GM12872 (cell line): ENCODE results near the gene XYLT1.

Experiments used
- TF ChIP-seq, protein P1 (sequence below): IDR thresholded peaks from 3 replicates; pipeline ENCODE4 v1.5.1; 2011; ENCODE audit warnings: low read depth, mild to moderate bottlenecking, low read length, moderate library complexity; ENCODE audit not compliant: insufficient read depth

The XYLT1 gene

DNA sequence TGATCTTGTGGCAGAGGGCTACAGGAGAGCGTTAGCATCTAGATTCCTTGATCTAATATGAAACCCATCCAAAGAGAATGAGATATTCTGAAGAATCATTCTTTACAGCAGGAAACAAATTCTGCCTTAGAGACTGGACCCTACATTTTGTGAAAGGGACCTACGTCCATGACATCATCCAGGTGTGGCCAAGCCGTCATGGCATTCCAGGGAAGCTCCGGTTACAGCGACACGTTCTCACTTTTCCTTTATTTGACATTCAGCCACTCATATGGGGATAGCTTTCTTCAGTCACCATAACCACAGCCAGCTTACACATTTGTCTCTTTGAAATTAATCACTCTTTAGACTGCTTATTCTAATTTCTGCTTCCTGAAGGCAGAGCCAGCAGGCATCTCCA is 408.1 kb downstream of the XYLT1 start:
- TF ChIP-seq, protein P1, sequence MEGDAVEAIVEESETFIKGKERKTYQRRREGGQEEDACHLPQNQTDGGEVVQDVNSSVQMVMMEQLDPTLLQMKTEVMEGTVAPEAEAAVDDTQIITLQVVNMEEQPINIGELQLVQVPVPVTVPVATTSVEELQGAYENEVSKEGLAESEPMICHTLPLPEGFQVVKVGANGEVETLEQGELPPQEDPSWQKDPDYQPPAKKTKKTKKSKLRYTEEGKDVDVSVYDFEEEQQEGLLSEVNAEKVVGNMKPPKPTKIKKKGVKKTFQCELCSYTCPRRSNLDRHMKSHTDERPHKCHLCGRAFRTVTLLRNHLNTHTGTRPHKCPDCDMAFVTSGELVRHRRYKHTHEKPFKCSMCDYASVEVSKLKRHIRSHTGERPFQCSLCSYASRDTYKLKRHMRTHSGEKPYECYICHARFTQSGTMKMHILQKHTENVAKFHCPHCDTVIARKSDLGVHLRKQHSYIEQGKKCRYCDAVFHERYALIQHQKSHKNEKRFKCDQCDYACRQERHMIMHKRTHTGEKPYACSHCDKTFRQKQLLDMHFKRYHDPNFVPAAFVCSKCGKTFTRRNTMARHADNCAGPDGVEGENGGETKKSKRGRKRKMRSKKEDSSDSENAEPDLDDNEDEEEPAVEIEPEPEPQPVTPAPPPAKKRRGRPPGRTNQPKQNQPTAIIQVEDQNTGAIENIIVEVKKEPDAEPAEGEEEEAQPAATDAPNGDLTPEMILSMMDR, result no peak

DNA sequence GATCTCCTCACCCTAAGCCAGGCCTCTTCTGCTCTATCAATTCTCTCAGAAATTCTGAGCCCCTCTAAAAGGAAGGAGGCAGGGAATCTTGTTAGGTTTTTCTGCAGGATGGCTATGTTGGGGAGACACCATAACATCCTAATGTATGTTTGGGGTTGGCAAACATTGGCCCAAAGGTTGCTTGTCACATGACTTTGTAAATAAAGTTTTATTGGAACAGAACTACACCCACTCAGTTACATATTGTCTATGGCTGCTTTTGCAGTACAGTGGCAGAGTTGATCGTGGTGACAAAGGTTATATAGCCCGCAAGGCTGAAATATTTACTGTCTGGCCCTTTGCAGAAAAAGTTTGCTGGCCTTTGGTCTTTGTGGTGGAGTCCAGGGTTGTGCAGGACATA is 409.4 kb downstream of the XYLT1 start:
- TF ChIP-seq, protein P1, result no peak

DNA sequence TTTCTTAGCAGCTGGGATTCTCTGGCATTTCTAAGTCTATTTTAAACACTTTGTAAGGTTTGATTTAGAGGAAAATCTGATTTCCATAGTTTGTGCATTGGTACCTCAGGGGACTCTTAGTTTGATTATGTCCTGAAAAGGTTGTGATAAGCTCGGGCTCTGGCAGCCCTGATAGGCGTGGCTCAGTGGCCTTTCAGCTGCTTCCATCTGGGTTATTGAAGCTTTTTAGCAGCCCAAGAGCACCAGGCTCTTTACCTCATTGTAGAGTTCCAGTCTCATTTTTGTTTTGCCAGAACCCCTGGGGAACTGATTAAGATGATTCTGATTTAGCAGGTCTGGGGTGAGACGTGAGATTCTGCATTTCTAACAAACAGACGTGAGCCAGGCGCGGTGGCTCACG is 412.3 kb downstream of the XYLT1 start:
- TF ChIP-seq, protein P1, result no peak

DNA sequence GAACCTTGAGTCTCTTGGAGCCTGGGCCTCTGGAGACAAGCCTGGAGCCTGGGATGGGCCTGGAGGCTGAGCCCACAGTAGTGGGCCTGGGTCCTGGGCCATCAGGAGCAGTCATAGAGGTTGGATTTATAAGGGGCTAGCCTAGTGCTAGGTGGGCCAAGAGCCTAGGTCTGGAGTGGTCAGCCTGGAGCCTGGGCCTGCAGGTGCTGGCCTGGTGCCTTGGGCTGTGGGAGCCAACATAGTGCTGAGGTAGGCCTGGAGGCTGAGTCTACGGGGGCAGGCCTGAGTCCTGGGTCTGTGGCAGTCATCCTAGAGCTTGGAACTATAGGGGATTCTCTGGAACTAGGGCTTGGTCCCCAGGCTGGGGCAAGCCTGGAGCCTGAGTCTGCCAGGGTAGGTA is 414.1 kb downstream of the XYLT1 start:
- TF ChIP-seq, protein P1, result no peak

DNA sequence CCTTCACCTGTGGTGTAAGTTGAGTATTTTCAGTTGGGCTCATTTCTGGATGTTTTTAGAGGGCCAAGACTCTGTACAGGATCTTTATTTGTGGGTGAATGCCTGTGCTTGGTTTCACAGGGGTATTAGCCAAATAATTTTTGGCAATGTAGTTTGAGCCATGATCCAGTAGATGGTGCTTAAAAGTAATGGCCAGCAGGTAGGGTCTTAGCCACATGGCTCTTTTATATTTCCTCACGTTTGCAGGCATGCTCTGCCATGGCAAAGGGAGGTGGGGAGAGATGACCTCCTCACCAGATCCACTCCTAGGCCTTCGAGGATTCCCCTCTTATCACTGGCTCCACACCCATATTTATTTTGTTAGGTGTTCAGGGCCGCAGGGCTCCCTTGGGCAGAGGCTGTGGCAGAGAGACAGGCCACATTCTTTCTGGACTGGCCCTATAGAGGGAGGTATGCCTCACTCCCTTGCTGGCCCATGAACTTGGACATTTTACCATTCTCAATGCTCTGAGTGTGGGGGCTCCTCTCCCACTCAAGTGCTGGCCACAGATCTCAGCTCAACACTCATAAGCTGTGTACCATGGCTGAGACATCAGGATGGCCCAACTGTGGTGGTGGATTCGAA is 417.1 kb downstream of the XYLT1 start:
- TF ChIP-seq, protein P1, result peak; percentile 42; the same call in 2 of the 3 replicates
